Activated B cell treated with CpG ODN at 0.5 μM for 24 hours (primary cell): ENCODE measurements around the gene THAP3. TPM values are rescaled to one million over a fixed set of nuclear protein-coding genes. Genes with fewer than 3 reads are reported as not detected.

Experiments
- ATAC-seq: fragments of 200-7000 bp; cut with Tn5 transposase; one replicate; pipeline ENCODE4 v1.10.0; 2021; ENCODE audit warnings: low read depth, mild to moderate bottlenecking, moderate library complexity
- CTCF ChIA-PET: fragments of 350-600 bp; sonication (Branson Sonifier 250); formaldehyde crosslinking; loops from one replicate; lab custom pipeline; 2021; ENCODE audit warnings: antibody characterized with exemption; lab: Charles Lee
- POLR2A ChIA-PET: fragments of 350-600 bp; sonication (Branson Sonifier 250); formaldehyde crosslinking; loops from one replicate; lab custom pipeline; 2021; ENCODE audit warnings: antibody characterized with exemption; lab: Charles Lee
- DNase-seq: peaks from one replicate; pipeline ENCODE4 v3.0.0; 2022
- H3K27ac Mint-ChIP-seq: one replicate; pipeline ENCODE4 v1.8.0; 2020; ENCODE audit warnings: mixed read lengths
- H3K27me3 Mint-ChIP-seq: one replicate; pipeline ENCODE4 v1.8.0; 2021; ENCODE audit warnings: mixed read lengths
- H3K36me3 Mint-ChIP-seq: one replicate; pipeline ENCODE4 v1.8.0; 2021; ENCODE audit warnings: low read depth, mixed read lengths
- H3K4me1 Mint-ChIP-seq: one replicate; pipeline ENCODE4 v1.8.0; 2021; ENCODE audit warnings: mixed read lengths
- H3K4me3 Mint-ChIP-seq: one replicate; pipeline ENCODE4 v1.8.0; 2020; ENCODE audit warnings: mild to moderate bottlenecking, mixed read lengths
- H3K9me3 Mint-ChIP-seq: one replicate; pipeline ENCODE4 v1.8.0; 2020; ENCODE audit warnings: mixed read lengths
- intact Hi-C: fragments of 100-400 bp; cut with micrococcal nuclease; formaldehyde crosslinking; loops from one replicate; pipeline ENCODE4 v1.15.1; 2024
- total RNA-seq: library from RNA; stranded (reverse); gene quantifications from 2 replicates; pipeline ENCODE4 v1.2.3, GENCODE V29; 2022
- TF ChIP-seq, protein P1 (sequence below): fragments of 200-600 bp; IDR thresholded peaks from one replicate; pipeline ENCODE4 v1.8.0; 2022; ENCODE audit warnings: antibody characterized with exemption, mild to moderate bottlenecking

Gene THAP3
- total RNA-seq, 1 donor from 2014 or later: 21.3 TPM

DNA sequence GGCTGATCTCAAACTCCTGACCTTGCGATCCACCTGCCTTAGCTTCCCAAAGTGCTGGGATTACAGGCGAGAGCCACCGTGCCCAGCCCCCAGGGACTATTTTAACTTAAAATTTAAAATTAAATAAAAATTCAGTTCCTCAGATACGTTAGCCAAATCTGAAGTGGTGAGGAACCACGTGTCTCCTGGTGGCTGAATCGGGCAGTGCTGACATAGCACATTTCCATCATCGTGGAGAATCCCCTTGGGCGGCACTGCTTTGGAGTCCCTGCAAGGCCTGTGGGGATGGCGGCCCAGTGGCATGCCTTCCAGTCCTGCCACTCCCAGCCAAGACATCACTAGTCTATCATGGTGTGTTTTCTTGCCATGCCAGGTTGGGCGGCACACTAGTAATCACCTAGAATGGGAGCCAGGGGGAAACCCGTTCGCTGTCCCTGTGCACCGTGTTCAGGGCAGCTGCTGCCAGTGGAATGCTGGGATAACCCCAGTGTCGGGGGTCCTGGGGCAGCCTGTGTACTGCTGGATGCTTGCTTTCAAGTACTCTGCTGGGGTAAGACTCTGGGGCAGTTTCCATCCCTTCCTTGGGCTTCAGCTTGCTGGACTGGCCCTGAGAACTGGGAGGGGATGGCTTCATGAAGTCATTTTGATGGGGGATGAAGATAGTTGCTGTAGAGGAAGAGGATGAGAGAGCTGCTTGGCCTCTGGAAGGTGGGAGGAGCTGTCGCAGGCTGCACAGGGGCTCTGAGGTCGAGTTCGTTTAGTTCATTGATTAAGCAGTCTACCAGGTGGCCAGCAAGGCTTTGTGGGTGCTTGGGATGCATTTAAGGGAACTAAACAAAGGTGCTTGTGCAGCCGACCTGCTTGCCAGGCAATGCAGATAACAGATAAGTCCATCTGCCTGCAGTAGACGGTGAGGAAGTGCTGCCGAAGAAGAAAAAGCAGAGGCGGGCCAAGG lies 40.3 kb upstream of the THAP3 start:
- no peak overlapping the region for H3K4me3 Mint-ChIP-seq
- ChIA-PET POLR2A (interaction anchor here (0.7 kb wide), 1 partner anchor 31 kb away, joined by 4 read pairs; no protein-coding TSS in a partner anchor), CTCF (no interaction called here)
- TF ChIP-seq, protein P1, sequence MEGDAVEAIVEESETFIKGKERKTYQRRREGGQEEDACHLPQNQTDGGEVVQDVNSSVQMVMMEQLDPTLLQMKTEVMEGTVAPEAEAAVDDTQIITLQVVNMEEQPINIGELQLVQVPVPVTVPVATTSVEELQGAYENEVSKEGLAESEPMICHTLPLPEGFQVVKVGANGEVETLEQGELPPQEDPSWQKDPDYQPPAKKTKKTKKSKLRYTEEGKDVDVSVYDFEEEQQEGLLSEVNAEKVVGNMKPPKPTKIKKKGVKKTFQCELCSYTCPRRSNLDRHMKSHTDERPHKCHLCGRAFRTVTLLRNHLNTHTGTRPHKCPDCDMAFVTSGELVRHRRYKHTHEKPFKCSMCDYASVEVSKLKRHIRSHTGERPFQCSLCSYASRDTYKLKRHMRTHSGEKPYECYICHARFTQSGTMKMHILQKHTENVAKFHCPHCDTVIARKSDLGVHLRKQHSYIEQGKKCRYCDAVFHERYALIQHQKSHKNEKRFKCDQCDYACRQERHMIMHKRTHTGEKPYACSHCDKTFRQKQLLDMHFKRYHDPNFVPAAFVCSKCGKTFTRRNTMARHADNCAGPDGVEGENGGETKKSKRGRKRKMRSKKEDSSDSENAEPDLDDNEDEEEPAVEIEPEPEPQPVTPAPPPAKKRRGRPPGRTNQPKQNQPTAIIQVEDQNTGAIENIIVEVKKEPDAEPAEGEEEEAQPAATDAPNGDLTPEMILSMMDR: no peak
- DNase-seq: no peak
- peaks cover 42% of the 10 kb centered on the region for H3K4me1 Mint-ChIP-seq
- H3K36me3 Mint-ChIP-seq: peaks cover 31% of the 10 kb centered on the region
- H3K27me3 Mint-ChIP-seq: no peaks in the 10 kb centered on the region
- intact Hi-C loops: no loop called here
- no peak overlapping the region for H3K27ac Mint-ChIP-seq
- no peak for ATAC-seq
- no peaks in the 10 kb centered on the region for H3K9me3 Mint-ChIP-seq

DNA sequence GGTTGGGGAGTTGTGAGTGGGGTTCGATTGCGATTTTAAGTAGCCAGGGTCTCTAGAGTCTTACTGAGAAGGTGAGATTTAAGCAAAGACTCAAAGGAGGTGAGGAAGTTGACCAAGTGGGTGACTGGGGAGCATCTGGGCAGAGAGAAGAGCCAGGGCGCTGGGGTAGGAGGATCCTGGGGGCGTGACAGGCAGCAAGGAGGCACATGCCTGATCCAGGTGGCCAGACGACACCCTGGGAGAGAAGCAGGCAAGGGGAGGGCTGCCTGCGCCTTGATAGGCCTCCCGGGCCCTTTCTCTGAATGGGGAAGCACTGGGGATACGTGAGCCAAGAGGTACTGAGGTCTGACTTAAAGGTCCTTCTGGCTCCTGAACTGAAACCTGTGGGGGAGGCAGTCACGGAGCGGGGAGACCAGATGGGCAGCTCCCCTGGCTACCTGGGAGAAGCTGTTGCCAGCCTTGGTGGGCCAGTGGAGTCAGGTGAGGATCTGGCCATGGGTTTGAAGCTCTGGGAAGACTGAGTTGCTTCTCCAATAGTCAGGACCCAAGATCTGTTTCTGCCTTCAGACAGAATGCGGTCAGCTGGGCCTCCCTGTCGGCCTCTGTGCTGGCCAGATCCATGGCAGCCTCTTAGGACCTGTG lies 39.5 kb upstream of the THAP3 start:
- ChIA-PET CTCF (no interaction called here), POLR2A (no interaction called here)
- intact Hi-C loops: no loop called here
- H3K4me3 Mint-ChIP-seq: no peak overlapping the region
- DNase-seq: no peak
- TF ChIP-seq, protein P1: no peak
- H3K9me3 Mint-ChIP-seq: no peaks in the 10 kb centered on the region
- ATAC-seq: no peak
- H3K27me3 Mint-ChIP-seq: no peaks in the 10 kb centered on the region
- H3K36me3 Mint-ChIP-seq: peaks cover 38% of the 10 kb centered on the region
- peaks cover 37% of the 10 kb centered on the region for H3K4me1 Mint-ChIP-seq
- no peak overlapping the region for H3K27ac Mint-ChIP-seq

DNA sequence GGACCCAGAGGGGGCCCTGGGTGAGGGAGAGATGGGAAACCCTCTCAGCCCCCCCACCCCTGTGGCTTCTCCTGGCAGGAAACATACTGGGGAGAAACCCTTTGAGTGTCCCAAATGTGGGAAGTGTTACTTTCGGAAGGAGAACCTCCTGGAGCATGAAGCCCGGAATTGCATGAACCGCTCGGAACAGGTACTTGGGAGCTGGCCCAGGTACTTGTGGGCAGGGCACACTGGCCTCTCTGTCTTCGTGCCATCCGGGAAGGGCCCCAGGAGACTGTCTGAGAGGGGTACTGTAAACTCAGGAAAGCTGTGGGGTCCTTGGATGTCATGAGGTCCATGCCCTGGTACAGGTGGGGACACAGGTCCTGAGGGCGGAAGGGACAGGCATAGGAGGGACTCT lies 38.8 kb upstream of the THAP3 start:
- intact Hi-C loops: no loop called here
- Mint-ChIP-seq H3K36me3 (peaks cover 41% of the 10 kb centered on the region), H3K9me3 (no peaks in the 10 kb centered on the region), H3K27me3 (no peaks in the 10 kb centered on the region), H3K4me1 (peaks cover 31% of the 10 kb centered on the region), H3K27ac (no peak overlapping the region), H3K4me3 (no peak overlapping the region)
- CTCF ChIA-PET: no interaction called here
- POLR2A ChIA-PET: no interaction called here
- DNase-seq: no peak
- no peak for ATAC-seq
- TF ChIP-seq, protein P1: no peak

DNA sequence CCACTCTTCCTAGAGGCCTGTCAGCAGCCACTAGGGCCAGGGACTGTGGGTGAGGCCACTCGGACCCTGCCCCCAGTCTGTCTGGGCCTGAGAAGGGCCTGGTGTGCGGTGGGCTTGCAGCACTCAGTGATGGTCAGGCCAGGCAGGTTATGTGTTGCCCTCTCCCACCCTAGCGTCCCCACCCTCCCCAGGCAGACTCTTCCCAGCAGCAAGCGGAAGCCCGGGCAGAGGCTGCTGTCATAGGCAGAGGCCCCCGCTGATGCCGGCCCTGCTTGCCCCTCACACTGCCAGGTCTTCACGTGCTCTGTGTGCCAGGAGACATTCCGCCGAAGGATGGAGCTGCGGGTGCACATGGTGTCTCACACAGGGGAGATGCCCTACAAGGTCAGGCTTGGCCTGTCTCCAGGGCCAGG lies 38.3 kb upstream of the THAP3 start:
- no peaks in the 10 kb centered on the region for H3K9me3 Mint-ChIP-seq
- H3K4me3 Mint-ChIP-seq: no peak overlapping the region
- no peak for ATAC-seq
- H3K36me3 Mint-ChIP-seq: peaks cover 44% of the 10 kb centered on the region
- POLR2A ChIA-PET: no interaction called here
- H3K4me1 Mint-ChIP-seq: peaks cover 31% of the 10 kb centered on the region
- TF ChIP-seq, protein P1: no peak
- intact Hi-C loops: no loop called here
- H3K27ac Mint-ChIP-seq: no peak overlapping the region
- CTCF ChIA-PET: no interaction called here
- DNase-seq: no peak
- H3K27me3 Mint-ChIP-seq: no peaks in the 10 kb centered on the region
